K562 (cell line): ENCODE results near the gene VEGFA. TPM values are rescaled to one million over a fixed set of nuclear protein-coding genes. Genes with fewer than 3 reads are reported as not detected.

Source experiments
- ATF1 ChIP-seq, 2 experiments: fragments of 450-650 bp in 1 of 2; IDR thresholded peaks; 2 replicates each; pipeline ENCODE4 v1.6.1; 2016; ENCODE audit warnings: missing compliant biosample characterization in 1 of 2, missing genetic modification characterization in 1 of 2
- CCNT2 ChIP-seq: IDR thresholded peaks from 2 replicates; pipeline ENCODE4 v1.6.1; 2011; ENCODE audit warnings: borderline replicate concordance, low read depth, mild to moderate bottlenecking, moderate library complexity, mixed read lengths, low read length; ENCODE audit not compliant: insufficient read length; ENCODE audit errors: extremely low read depth
- ETV5 ChIP-seq: sonication (generic); formaldehyde crosslinking; IDR thresholded peaks from 2 replicates; pipeline ENCODE4 v1.4.0; 2020; ENCODE audit warnings: low read depth, mild to moderate bottlenecking, missing genetic modification reagents
- GABPB2 ChIP-seq: fragments of 250-450 bp; sonication (Bioruptor Pico); conservative IDR thresholded peaks from 2 replicates; pipeline ENCODE4 v1.5.1; 2021; ENCODE audit warnings: mild to moderate bottlenecking
- HDAC8 ChIP-seq: fragments of 450-650 bp; IDR thresholded peaks from 2 replicates; pipeline ENCODE4 v1.6.1; 2016; ENCODE audit warnings: mild to moderate bottlenecking, missing genetic modification characterization, moderate library complexity, missing compliant biosample characterization
- HLTF ChIP-seq: fragments of 450-650 bp; IDR thresholded peaks from 2 replicates; pipeline ENCODE4 v1.6.1; 2016
- NELFE ChIP-seq: IDR thresholded peaks from 2 replicates; pipeline ENCODE4 v1.6.1; 2011; ENCODE audit warnings: mild to moderate bottlenecking; ENCODE audit not compliant: insufficient read depth, insufficient read length
- OTX1 ChIP-seq: fragments of 450-650 bp; formaldehyde crosslinking; IDR thresholded peaks from 2 replicates; pipeline ENCODE4 v1.4.0; 2022; ENCODE audit warnings: mild to moderate bottlenecking
- PHB ChIP-seq: fragments of 250-450 bp; sonication (Bioruptor Pico); IDR thresholded peaks from 2 replicates; pipeline ENCODE4 v1.5.0; 2021
- PHTF2 ChIP-seq: fragments of 250-450 bp; sonication (Bioruptor Pico); IDR thresholded peaks from 2 replicates; pipeline ENCODE4 v1.5.0; 2021; ENCODE audit warnings: mild to moderate bottlenecking
- PML ChIP-seq: IDR thresholded peaks from 2 replicates; pipeline ENCODE4 v1.6.1; 2012; ENCODE audit warnings: low read length, inconsistent platforms
- PRPF4 ChIP-seq: fragments of 200-400 bp; formaldehyde crosslinking; IDR thresholded peaks from one replicate; pipeline ENCODE4 v1.6.1; 2017; ENCODE audit warnings: low read length, low read depth, mild to moderate bottlenecking; ENCODE audit not compliant: insufficient read depth, poor library complexity, severe bottlenecking
- SETDB1 ChIP-seq: IDR thresholded peaks from one replicate; pipeline ENCODE4 v1.6.1; 2012; ENCODE audit warnings: low read length, control low read depth, inconsistent platforms
- TCF7L2 ChIP-seq: fragments of 150-350 bp; IDR thresholded peaks from 2 replicates; pipeline ENCODE4 v1.6.1; 2016; ENCODE audit warnings: low read depth, mild to moderate bottlenecking, low read length, moderate library complexity
- ZKSCAN8 ChIP-seq: fragments of 200-800 bp; sonication (Bioruptor generic); IDR thresholded peaks from 2 replicates; pipeline ENCODE4 v1.6.1; 2016; ENCODE audit warnings: missing genetic modification characterization, missing compliant biosample characterization
- ZNF644 ChIP-seq: fragments of 200-800 bp; sonication (Bioruptor generic); IDR thresholded peaks from 2 replicates; pipeline ENCODE4 v1.6.1; 2016; ENCODE audit warnings: low read depth, missing genetic modification characterization, missing compliant biosample characterization
- polyA plus RNA-seq, 8 experiments: library from polyadenylated mRNA; depleted of rRNA in 4 of 8; stranded (reverse) in 5 of 8; unstranded in 3 of 8; fragments of >200 nt; fragmentation: Nextera tagmentation in 2 of 8; fragmentation: Illumina TruSeq in 1 of 8; extraction: Ambion mirVana in 2 of 8; extraction: Trizol in 1 of 8; gene quantifications; 2 replicates each; pipeline versions ENCODE4 v1.2.1 to v1.2.3, GENCODE V29; 2011 to 2014; ENCODE audit warnings: inconsistent platforms in 1 of 8, missing spikeins in 1 of 8
- total RNA-seq, 7 experiments: library from RNA; depleted of rRNA in 6 of 7; stranded (reverse); fragments of >200 nt in 6 of 7; fragmentation: Illumina TruSeq in 2 of 7; extraction: Trizol in 2 of 7; gene quantifications; 2 replicates each; pipeline versions ENCODE4 v1.2.1 to v1.2.3, GENCODE V29; 2011 to 2021; ENCODE audit warnings: low replicate concordance in 1 of 7
- TF ChIP-seq, protein P1 (sequence below), 3 experiments: fragments of 200-800 bp in 1 of 3; sonication (Bioruptor generic) in 1 of 3; sonication (generic) in 1 of 3; formaldehyde crosslinking in 1 of 3; IDR thresholded peaks; 2 replicates each; pipeline versions ENCODE4 v1.6.1 to v1.8.0; 2016 to 2022; ENCODE audit warnings: mild to moderate bottlenecking in 2 of 3, missing compliant biosample characterization in 2 of 3, missing genetic modification characterization in 2 of 3, missing genetic modification reagents in 1 of 3
- TF ChIP-seq, protein P2 (sequence below): fragments of 250-450 bp; sonication (Bioruptor Pico); IDR thresholded peaks from 2 replicates; pipeline ENCODE4 v1.4.0; 2020; ENCODE audit warnings: mild to moderate bottlenecking, moderate library complexity, borderline replicate concordance
- TF ChIP-seq, protein P3 (sequence below): sonication (generic); formaldehyde crosslinking; IDR thresholded peaks from 2 replicates; pipeline ENCODE4 v1.8.1; 2023; ENCODE audit warnings: mild to moderate bottlenecking, missing genetic modification reagents

The VEGFA gene
- total and polyA plus RNA-seq, 9 of the 15 experiments (the other 6 are each of a cell fraction or from before 2014, with no cell fraction given) = 14.0 to 271 (median 124) TPM

- no peak for TF ChIP-seq PHTF2 (CRISPR knock-in tag)
- TF ChIP-seq, protein P1, sequence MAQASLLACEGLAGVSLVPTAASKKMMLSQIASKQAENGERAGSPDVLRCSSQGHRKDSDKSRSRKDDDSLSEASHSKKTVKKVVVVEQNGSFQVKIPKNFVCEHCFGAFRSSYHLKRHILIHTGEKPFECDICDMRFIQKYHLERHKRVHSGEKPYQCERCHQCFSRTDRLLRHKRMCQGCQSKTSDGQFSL (CRISPR knock-in tag; IDR thresholded peaks at IDR 0.05) = peak; percentile 86
- TF ChIP-seq, protein P1 (tag; IDR thresholded peaks at IDR 0.05) = no peak
- TF ChIP-seq ZNF644 (tag) = no peak
- TF ChIP-seq HDAC8 = no peak
- TF ChIP-seq, protein P2, sequence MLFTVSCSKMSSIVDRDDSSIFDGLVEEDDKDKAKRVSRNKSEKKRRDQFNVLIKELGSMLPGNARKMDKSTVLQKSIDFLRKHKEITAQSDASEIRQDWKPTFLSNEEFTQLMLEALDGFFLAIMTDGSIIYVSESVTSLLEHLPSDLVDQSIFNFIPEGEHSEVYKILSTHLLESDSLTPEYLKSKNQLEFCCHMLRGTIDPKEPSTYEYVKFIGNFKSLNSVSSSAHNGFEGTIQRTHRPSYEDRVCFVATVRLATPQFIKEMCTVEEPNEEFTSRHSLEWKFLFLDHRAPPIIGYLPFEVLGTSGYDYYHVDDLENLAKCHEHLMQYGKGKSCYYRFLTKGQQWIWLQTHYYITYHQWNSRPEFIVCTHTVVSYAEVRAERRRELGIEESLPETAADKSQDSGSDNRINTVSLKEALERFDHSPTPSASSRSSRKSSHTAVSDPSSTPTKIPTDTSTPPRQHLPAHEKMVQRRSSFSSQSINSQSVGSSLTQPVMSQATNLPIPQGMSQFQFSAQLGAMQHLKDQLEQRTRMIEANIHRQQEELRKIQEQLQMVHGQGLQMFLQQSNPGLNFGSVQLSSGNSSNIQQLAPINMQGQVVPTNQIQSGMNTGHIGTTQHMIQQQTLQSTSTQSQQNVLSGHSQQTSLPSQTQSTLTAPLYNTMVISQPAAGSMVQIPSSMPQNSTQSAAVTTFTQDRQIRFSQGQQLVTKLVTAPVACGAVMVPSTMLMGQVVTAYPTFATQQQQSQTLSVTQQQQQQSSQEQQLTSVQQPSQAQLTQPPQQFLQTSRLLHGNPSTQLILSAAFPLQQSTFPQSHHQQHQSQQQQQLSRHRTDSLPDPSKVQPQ (CRISPR knock-in tag) = no peak; the same call in 1 of the 2 replicates
- TF ChIP-seq ZKSCAN8 (CRISPR knock-in tag) = no peak
- TF ChIP-seq ATF1 (CRISPR knock-in tag; IDR thresholded peaks at IDR 0.05) = no peak
- no peak for TF ChIP-seq ATF1 (tag; IDR thresholded peaks at IDR 0.05)
- no peak; the same call in 1 of the 2 replicates for TF ChIP-seq PML
- no peak for TF ChIP-seq NELFE
- TF ChIP-seq ETV5 = peak; percentile 4; the same call in 1 of the 2 replicates
- no peak for TF ChIP-seq GABPB2 (CRISPR knock-in tag)
- TF ChIP-seq CCNT2 = peak; percentile 85
- TF ChIP-seq HLTF = no peak
- TF ChIP-seq PHB = peak; percentile 92
- TF ChIP-seq TCF7L2 = no peak
- TF ChIP-seq, protein P3, sequence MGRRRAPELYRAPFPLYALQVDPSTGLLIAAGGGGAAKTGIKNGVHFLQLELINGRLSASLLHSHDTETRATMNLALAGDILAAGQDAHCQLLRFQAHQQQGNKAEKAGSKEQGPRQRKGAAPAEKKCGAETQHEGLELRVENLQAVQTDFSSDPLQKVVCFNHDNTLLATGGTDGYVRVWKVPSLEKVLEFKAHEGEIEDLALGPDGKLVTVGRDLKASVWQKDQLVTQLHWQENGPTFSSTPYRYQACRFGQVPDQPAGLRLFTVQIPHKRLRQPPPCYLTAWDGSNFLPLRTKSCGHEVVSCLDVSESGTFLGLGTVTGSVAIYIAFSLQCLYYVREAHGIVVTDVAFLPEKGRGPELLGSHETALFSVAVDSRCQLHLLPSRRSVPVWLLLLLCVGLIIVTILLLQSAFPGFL (CRISPR knock-in tag) = no peak
- TF ChIP-seq OTX1 (CRISPR knock-in tag) = no peak
- no peak for TF ChIP-seq SETDB1
- no peak for TF ChIP-seq PRPF4
Observed at GRCh38 chr6:43771210-43771857, 1.3 kb downstream of the VEGFA start (continued).
